Keratinocyte (primary cell): ENCODE results near the gene MINK1.

Experiments used
- CTCF ChIP-seq, 3 experiments: IDR thresholded peaks in 1 of 3; conservative IDR thresholded peaks in 1 of 3; optimal IDR thresholded peaks in 1 of 3; 2 replicates in 2 of 3; 3 replicates in 1 of 3; pipeline versions ENCODE3 to v1.5.1; 2011; ENCODE audit warnings: low read length in 3 of 3, mild to moderate bottlenecking in 3 of 3, moderate library complexity in 2 of 3, control low read depth in 1 of 3, inconsistent platforms in 1 of 3; ENCODE audit not compliant: insufficient read depth in 2 of 3; ENCODE audit errors: extremely low read depth in 1 of 3
- EZH2 ChIP-seq: IDR thresholded peaks from one replicate; pipeline ENCODE4 v1.6.1; 2012; ENCODE audit warnings: inconsistent platforms, mild to moderate bottlenecking, low read length, moderate library complexity

- TF ChIP-seq CTCF (optimal IDR thresholded peaks at IDR 0.05 in 1 of 3, IDR thresholded peaks at IDR 0.05 in 1 of 3, conservative IDR thresholded peaks at IDR 0.05 in 1 of 3; ENCODE audit: extremely low read depth in 1 of 3, insufficient read depth in 2 of 3, low read length in 3 of 3) (no peak), EZH2 (no peak)
These were observed 54.4 kb downstream of the MINK1 start for GRCh38 chr17:4887581-4887980.
